Measurements from ENCODE around the gene VARS2.
"Not testable (repeated sequence)": the region's sequence is repeated elsewhere in the genome, so short reads cannot be mapped to it uniquely, and the experiment has no call there.

VARS2 gene

DNA sequence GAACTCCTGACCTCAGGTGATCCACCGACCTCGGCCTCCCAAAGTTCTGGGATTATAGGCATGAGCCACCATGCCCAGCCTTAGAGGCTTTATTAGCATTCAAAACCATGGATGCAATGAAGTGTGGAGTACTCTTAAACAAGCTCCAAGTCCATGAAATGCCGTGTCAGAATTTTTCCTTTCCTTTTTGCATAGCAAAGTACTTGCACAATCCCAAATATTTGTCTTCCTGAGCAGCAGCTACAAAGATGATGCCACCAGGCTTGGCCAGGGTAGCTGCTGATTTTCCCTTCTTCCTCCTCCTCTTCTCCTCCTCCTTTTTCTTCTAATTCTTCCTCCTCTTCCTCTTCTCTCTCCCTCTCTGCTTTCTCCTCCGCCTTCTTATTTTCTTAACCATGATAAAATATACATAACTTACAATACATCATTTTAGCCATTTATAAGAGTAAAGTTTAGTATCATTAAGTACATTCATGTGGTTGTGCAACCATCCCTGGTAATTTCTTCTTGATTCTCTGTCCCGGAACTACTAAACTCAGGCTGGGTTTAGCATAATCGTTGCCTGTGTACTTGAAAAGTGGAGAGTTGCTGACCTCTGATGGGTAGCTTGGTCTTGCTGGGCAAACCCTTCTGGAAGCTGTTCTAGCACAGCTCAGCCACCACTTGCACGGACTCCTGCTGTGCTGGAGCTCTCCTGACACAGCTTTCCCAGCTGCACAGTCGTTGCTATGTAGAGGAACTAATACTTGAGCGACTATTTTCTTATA, 47.1 kb downstream of the VARS2 start:
- no peak for DNase-seq (ENCODE audit: low read depth in 2 of 3, low spot score in 2 of 3)

DNA sequence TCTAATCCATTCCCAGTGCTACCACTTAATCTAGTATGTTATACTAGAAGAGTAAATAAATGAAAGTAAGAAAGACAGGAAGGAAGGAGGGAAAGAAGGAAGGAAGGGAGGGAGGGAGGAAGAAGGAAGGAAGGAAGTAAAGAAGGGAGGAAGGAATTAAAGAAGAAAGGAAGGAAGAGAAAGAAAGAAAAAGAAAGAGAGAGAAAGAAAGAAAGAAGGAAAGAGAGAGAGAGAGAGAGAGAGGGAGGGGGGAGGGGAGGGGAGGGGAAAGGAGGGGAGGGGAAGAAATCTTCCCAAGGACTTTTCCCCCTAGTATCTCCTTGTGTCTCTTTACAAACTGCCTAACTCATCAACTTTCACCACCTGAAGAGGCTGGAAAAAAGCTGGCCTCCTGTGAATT, 48.7 kb downstream of the VARS2 start:
- no peak for DNase-seq (ENCODE audit: low read depth in 2 of 3, low spot score in 2 of 3)

DNA sequence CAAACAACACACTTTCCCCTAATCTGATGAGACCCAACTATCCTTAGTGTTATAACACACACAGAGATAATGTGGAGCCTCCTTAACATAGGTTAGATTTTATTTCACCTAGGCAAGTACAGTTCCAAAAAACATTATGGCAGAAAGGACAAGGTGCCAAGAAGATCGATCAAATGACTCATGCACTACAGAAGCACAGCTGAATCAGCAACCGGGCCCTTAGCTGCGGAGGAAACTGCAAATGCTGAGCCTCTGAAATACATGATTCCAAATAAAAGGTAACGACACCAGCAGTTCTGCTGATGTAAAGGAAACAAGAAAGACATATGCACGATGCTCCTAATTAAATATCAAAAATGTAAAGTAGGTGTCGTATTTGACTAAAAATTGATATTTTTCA, 49.6 kb downstream of the VARS2 start:
- no peak for DNase-seq (ENCODE audit: low read depth in 2 of 3, low spot score in 2 of 3)

- no peak for DNase-seq (ENCODE audit: low read depth in 2 of 3, low spot score in 2 of 3)
Measured at GRCh38 chr6:30964075-30964474, 50.0 kb downstream of the VARS2 start.

GRCh38 chr6:30965140-30965601, 51.1 kb downstream of the VARS2 start:
- no peak for DNase-seq (ENCODE audit: low read depth in 2 of 3, low spot score in 2 of 3)

- DNase-seq (ENCODE audit: low read depth in 2 of 3, low spot score in 2 of 3): no peak
Measured at GRCh38 chr6:30966154-30966553, 52.1 kb downstream of the VARS2 start.

DNA sequence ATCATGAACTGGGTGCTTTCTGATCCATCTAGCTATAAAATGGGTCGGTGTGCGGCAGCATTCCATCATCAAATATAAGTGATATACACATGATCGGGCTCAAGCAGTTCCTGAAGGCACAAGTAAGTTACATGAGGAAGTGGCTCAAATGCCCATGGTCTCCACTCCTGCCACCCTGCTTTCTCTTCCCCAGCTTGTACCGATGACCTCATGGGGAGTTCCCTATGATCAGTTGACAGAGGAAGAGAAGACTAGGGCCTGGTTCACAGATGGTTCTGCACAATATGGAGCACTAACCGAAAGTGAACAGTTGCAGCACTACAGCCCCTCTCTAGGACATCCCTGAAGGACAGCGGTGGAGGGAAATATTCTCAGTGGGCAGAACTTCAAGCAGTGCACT, 55.1 kb downstream of the VARS2 start:
- DNase-seq (ENCODE audit: low read depth in 2 of 3, low spot score in 2 of 3): not testable (repeated sequence)

GRCh38 chr6:30970946-30971345, 56.9 kb downstream of the VARS2 start:
- DNase-seq (ENCODE audit: low read depth in 2 of 3, low spot score in 2 of 3): no peak

DNA sequence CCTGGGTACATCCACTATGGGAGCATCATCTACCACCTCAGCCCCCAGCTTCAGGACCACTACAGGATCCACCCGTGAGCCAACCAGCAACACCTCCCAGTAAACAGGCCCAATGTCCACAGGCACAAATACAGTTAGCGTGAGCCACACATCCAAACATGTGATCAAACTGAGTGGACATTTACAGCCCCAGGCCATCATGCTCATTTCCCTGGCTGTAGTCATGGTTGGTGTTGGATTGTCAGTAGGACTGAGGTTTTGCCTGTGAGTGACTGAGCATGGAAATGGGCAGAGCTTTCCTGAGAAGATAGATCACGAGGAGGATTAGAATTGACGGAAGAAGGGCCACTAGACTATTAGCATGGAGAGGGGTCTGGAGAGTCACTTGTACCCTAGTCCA, 58.8 kb downstream of the VARS2 start:
- no peak for DNase-seq (ENCODE audit: low read depth in 2 of 3, low spot score in 2 of 3)

GRCh38 chr6:30974490-30975252, 60.6 kb downstream of the VARS2 start:
- no peak for DNase-seq (ENCODE audit: low read depth in 2 of 3, low spot score in 2 of 3)
